ENCODE data around the gene CRHR2. TPM values are rescaled to one million over a fixed set of nuclear protein-coding genes. Genes with fewer than 3 reads are reported as not detected.

CRHR2 gene
- total and polyA plus RNA-seq, 5 donors, result 0.45 to 0.46 TPM; not detected in 3

GRCh38 chr7:30616318-30616717 is 65.9 kb downstream of the CRHR2 start:
- DNase-seq, result no peak
- 92% methylated on average over 4 of the region's 4 CpGs for WGBS
- Histone ChIP-seq H3K4me3 (ENCODE audit: low read length) (no peak overlapping the region), H3K27ac (ENCODE audit: low read length) (no peak overlapping the region), H3K9me3 (ENCODE audit: control insufficient read depth, low read length) (no peaks in the 10 kb centered on the region), H3K4me1 (ENCODE audit: control insufficient read depth, insufficient read depth, low read length) (no peaks in the 10 kb centered on the region), H3K27me3 (ENCODE audit: control insufficient read depth, insufficient read depth) (no peaks in the 10 kb centered on the region)
- ATAC-seq, result no peak
- intact Hi-C loops (cut with DNase I), result no loop called here

GRCh38 chr7:30613366-30614325 is 68.6 kb downstream of the CRHR2 start:
- no peaks in the 10 kb centered on the region for H3K9me3 ChIP-seq (ENCODE audit: control insufficient read depth, low read length)
- ATAC-seq (no peak), DNase-seq (no peak)
- H3K27ac ChIP-seq (ENCODE audit: low read length), result no peak overlapping the region
- no peaks in the 10 kb centered on the region for H3K27me3 ChIP-seq (ENCODE audit: control insufficient read depth, insufficient read depth)
- intact Hi-C loops (cut with DNase I), result no loop called here
- 95% methylated on average over 4 of the region's 4 CpGs for whole genome bisulfite sequencing
- no peak overlapping the region for H3K4me3 ChIP-seq (ENCODE audit: low read length)
- no peaks in the 10 kb centered on the region for H3K4me1 ChIP-seq (ENCODE audit: control insufficient read depth, insufficient read depth, low read length)

GRCh38 chr7:30612658-30613265 is 69.5 kb downstream of the CRHR2 start:
- H3K4me1 ChIP-seq (ENCODE audit: control insufficient read depth, insufficient read depth, low read length), result no peaks in the 10 kb centered on the region
- intact Hi-C loops (cut with DNase I), result no loop called here
- no peaks in the 10 kb centered on the region for H3K27me3 ChIP-seq (ENCODE audit: control insufficient read depth, insufficient read depth)
- WGBS, result 85% methylated on average over 6 of the region's 6 CpGs
- no peak overlapping the region for H3K4me3 ChIP-seq (ENCODE audit: low read length)
- no peak for ATAC-seq
- H3K9me3 ChIP-seq (ENCODE audit: control insufficient read depth, low read length), result no peaks in the 10 kb centered on the region
- no peak overlapping the region for H3K27ac ChIP-seq (ENCODE audit: low read length)
- no peak for DNase-seq

- no peak overlapping the region for H3K27ac ChIP-seq (ENCODE audit: low read length)
- no peaks in the 10 kb centered on the region for H3K27me3 ChIP-seq (ENCODE audit: control insufficient read depth, insufficient read depth)
- DNase-seq (no peak), ATAC-seq (no peak)
- intact Hi-C loops (cut with DNase I), result no loop called here
- H3K4me3 ChIP-seq (ENCODE audit: low read length), result no peak overlapping the region
- no peaks in the 10 kb centered on the region for H3K4me1 ChIP-seq (ENCODE audit: control insufficient read depth, insufficient read depth, low read length)
- WGBS, result 98% methylated on average over 3 of the region's 3 CpGs
- no peaks in the 10 kb centered on the region for H3K9me3 ChIP-seq (ENCODE audit: control insufficient read depth, low read length)
These were observed 76.4 kb downstream of the CRHR2 start for GRCh38 chr7:30605832-30606231.

- no peak overlapping the region for H3K4me3 ChIP-seq (ENCODE audit: low read length)
- H3K4me1 ChIP-seq (ENCODE audit: control insufficient read depth, insufficient read depth, low read length), result no peaks in the 10 kb centered on the region
- no peaks in the 10 kb centered on the region for H3K27me3 ChIP-seq (ENCODE audit: control insufficient read depth, insufficient read depth)
- no peaks in the 10 kb centered on the region for H3K9me3 ChIP-seq (ENCODE audit: control insufficient read depth, low read length)
- intact Hi-C loops (cut with DNase I), result no loop called here
- ATAC-seq (no peak), DNase-seq (no peak)
- WGBS, result 81% methylated on average over 3 of the region's 3 CpGs
- no peak overlapping the region for H3K27ac ChIP-seq (ENCODE audit: low read length)
These were observed 77.4 kb downstream of the CRHR2 start for GRCh38 chr7:30604901-30605300.

Other genes with a start within 250 kb of the CRHR2 start
- gene NOD1, start 203.7 kb downstream of the CRHR2 start, total RNA-seq, result 10 to 100 TPM; 11.5 to 15.5 (median 12.2) TPM
- gene NOD1, start 203.7 kb downstream of the CRHR2 start, polyA plus RNA-seq, result 8.6 TPM
- gene GGCT, start 177.6 kb downstream of the CRHR2 start, total RNA-seq, result 10 to 100 TPM; 21.2 to 25.1 (median 22.2) TPM
- 41.0 TPM for gene GGCT, start 177.6 kb downstream of the CRHR2 start, polyA plus RNA-seq
- 10 to 100 TPM; 35.8 to 48.8 (median 40.5) TPM for gene GARS1, start 87.6 kb downstream of the CRHR2 start, total RNA-seq
- gene GARS1, start 87.6 kb downstream of the CRHR2 start, polyA plus RNA-seq, result 38.3 TPM
- gene INMT, start 69.7 kb upstream of the CRHR2 start, total RNA-seq, result 100 to 1,000 TPM in 3 of 4 donors, 10 to 100 TPM in 1; 87.9 to 180 (median 126) TPM
- 103 TPM for gene INMT, start 69.7 kb upstream of the CRHR2 start, polyA plus RNA-seq
- 1 to 10 TPM; 4.0 to 6.0 (median 5.6) TPM for gene MINDY4, start 89.0 kb upstream of the CRHR2 start, total RNA-seq
- 2.3 TPM for gene MINDY4, start 89.0 kb upstream of the CRHR2 start, polyA plus RNA-seq
- gene AQP1, start 229.4 kb upstream of the CRHR2 start, total RNA-seq, result 100 to 1,000 TPM; 187 to 254 (median 222) TPM
- 216 TPM for gene AQP1, start 229.4 kb upstream of the CRHR2 start, polyA plus RNA-seq